PC-9 (cell line): Measurements from ENCODE around the gene AFG1L. TPM values are rescaled to one million over a fixed set of nuclear protein-coding genes. Genes with fewer than 3 reads are reported as not detected.

Experiments used
- BruUV-seq: library from RNA; stranded (reverse); fragments of 400-500 nt; replicated peaks from 2 replicates; lab custom pipeline; 2021; lab: Mats Ljungman, UMichigan
- CTCF ChIA-PET: fragments of 300-600 bp; sonication (Branson Sonifier 250); formaldehyde crosslinking; loops from one replicate; lab custom pipeline; 2022; ENCODE audit warnings: antibody characterized with exemption; lab: Charles Lee
- POLR2A ChIA-PET: fragments of 300-600 bp; sonication (Branson Sonifier 250); formaldehyde crosslinking; loops from one replicate; lab custom pipeline; 2022; ENCODE audit warnings: antibody characterized with exemption; ENCODE audit not compliant: unreplicated experiment; lab: Charles Lee
- DNase-seq, 2 experiments: peaks; one replicate each; pipeline versions ENCODE4 v3.0.0 to v3.0.0-alpha.2; 2015 to 2022; ENCODE audit warnings: mixed read lengths in 1 of 2
- H2AFZ ChIP-seq: fragments of 200-600 bp; sonication (generic); 2 replicates; pipeline ENCODE4 v1.8.1; 2017; ENCODE audit warnings: antibody characterized with exemption
- H3F3A ChIP-seq: fragments of 200-600 bp; sonication (generic); 2 replicates; pipeline ENCODE4 v1.8.1; 2017; ENCODE audit warnings: antibody characterized with exemption, mild to moderate bottlenecking, low read depth; ENCODE audit not compliant: insufficient read depth
- H3K27ac ChIP-seq: fragments of 200-600 bp; sonication (generic); 2 replicates; pipeline ENCODE4 v1.6.1; 2016; ENCODE audit warnings: mixed run types
- H3K27me3 ChIP-seq: fragments of 200-600 bp; sonication (generic); 2 replicates; pipeline ENCODE4 v1.6.1; 2016; ENCODE audit warnings: low read depth, mixed run types; ENCODE audit not compliant: insufficient read depth
- H3K36me3 ChIP-seq: fragments of 200-600 bp; sonication (generic); 2 replicates; pipeline ENCODE4 v1.6.1; 2016; ENCODE audit warnings: low read depth, mixed run types
- H3K4me1 ChIP-seq: fragments of 200-600 bp; sonication (generic); replicated peaks from 2 replicates; pipeline ENCODE4 v1.6.1; 2016; ENCODE audit warnings: mixed run types; ENCODE audit not compliant: insufficient read depth
- H3K4me2 ChIP-seq: fragments of 200-600 bp; sonication (generic); 2 replicates; pipeline ENCODE4 v1.6.1; 2017; ENCODE audit warnings: mixed run types
- H3K4me3 ChIP-seq: fragments of 200-600 bp; sonication (generic); 2 replicates; pipeline ENCODE4 v1.6.1; 2016; ENCODE audit warnings: mixed run types
- H3K79me2 ChIP-seq: fragments of 200-600 bp; sonication (generic); 2 replicates; pipeline ENCODE4 v1.6.1; 2017; ENCODE audit warnings: low read depth, mixed run types
- H3K9me2 ChIP-seq: fragments of 200-600 bp; sonication (generic); 2 replicates; pipeline ENCODE4 v1.8.1; 2017; ENCODE audit warnings: mild to moderate bottlenecking; ENCODE audit not compliant: insufficient read depth
- H3K9me3 ChIP-seq: fragments of 200-600 bp; sonication (generic); 2 replicates; pipeline ENCODE4 v1.8.1; 2016; ENCODE audit warnings: low read depth; ENCODE audit not compliant: insufficient read depth
- H4K20me1 ChIP-seq: fragments of 200-600 bp; sonication (generic); 2 replicates; pipeline ENCODE4 v1.8.1; 2017; ENCODE audit not compliant: insufficient read depth
- EZH2 ChIP-seq: fragments of 200-600 bp; sonication (generic); IDR thresholded peaks from 2 replicates; pipeline ENCODE4 v1.8.0; 2017; ENCODE audit warnings: antibody characterized with exemption, low read depth
- intact Hi-C: fragments of 100-400 bp; cut with micrococcal nuclease; formaldehyde crosslinking; loops from one replicate; pipeline ENCODE4 v1.10.0; 2022; ENCODE audit not compliant: unreplicated experiment
- total RNA-seq: library from RNA; stranded (reverse); gene quantifications from 2 replicates; pipeline ENCODE4 v1.2.3, GENCODE V29; 2021
- TF ChIP-seq, protein P1 (sequence below): fragments of 200-600 bp; sonication (generic); conservative IDR thresholded peaks from 2 replicates; pipeline ENCODE4 v1.6.1; 2017; ENCODE audit warnings: mixed run types, antibody characterized with exemption, mild to moderate bottlenecking, moderate library complexity

The AFG1L gene
- total RNA-seq, 1 experiment from 2014 or later: 8.9 TPM

DNA sequence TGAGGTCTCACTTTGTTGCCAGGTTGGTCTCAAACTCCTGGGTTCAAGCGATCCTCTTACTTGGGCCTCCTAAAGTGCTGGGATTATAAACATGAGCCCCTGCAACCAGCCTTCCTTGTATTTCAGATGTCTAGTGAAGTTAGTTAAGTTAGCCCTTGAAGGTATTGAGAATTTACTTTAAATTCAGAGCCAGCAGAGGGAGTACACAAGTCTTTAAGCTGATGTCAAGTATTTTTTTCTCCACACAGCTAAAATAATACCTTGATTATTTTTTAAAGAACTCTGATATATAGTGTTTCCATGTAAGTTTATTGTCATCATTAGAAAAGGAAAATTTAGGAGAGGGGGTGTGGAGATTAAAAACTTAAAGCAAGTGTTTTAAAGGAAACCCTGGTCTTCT is 275.7 kb downstream of the AFG1L start:
- H4K20me1 ChIP-seq: peaks cover 94% of the 10 kb centered on the region
- no peak overlapping the region for H2AFZ ChIP-seq
- peaks cover 21% of the 10 kb centered on the region for H3K4me1 ChIP-seq
- POLR2A ChIA-PET: interaction anchor here (0.6 kb wide), 1 partner anchor 11 kb away, joined by 4 read pairs; no protein-coding TSS in a partner anchor
- CTCF ChIA-PET: no interaction called here
- H3K4me3 ChIP-seq: no peak overlapping the region
- no peaks in the 10 kb centered on the region for H3K27me3 ChIP-seq
- no peaks in the 10 kb centered on the region for H3K9me2 ChIP-seq
- no peak overlapping the region for H3K4me2 ChIP-seq
- TF ChIP-seq, protein P1, sequence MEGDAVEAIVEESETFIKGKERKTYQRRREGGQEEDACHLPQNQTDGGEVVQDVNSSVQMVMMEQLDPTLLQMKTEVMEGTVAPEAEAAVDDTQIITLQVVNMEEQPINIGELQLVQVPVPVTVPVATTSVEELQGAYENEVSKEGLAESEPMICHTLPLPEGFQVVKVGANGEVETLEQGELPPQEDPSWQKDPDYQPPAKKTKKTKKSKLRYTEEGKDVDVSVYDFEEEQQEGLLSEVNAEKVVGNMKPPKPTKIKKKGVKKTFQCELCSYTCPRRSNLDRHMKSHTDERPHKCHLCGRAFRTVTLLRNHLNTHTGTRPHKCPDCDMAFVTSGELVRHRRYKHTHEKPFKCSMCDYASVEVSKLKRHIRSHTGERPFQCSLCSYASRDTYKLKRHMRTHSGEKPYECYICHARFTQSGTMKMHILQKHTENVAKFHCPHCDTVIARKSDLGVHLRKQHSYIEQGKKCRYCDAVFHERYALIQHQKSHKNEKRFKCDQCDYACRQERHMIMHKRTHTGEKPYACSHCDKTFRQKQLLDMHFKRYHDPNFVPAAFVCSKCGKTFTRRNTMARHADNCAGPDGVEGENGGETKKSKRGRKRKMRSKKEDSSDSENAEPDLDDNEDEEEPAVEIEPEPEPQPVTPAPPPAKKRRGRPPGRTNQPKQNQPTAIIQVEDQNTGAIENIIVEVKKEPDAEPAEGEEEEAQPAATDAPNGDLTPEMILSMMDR: 0 out of 2 replicates have a peak, but pooled peaks have one; percentile 26
- TF ChIP-seq EZH2: no peak
- DNase-seq: peak in 1 of 2 experiments; percentile 38
- H3K27ac ChIP-seq: no peak overlapping the region
- no peaks in the 10 kb centered on the region for H3K9me3 ChIP-seq
- intact Hi-C loops: no loop called here
- BruUV-seq: no TSS peak
- peaks cover 100% of the 10 kb centered on the region for H3K79me2 ChIP-seq
- peaks cover 38% of the 10 kb centered on the region for H3F3A ChIP-seq
- H3K36me3 ChIP-seq: peaks cover 61% of the 10 kb centered on the region

GRCh38 chr6:108574457-108575141 is 279.7 kb downstream of the AFG1L start:
- TF ChIP-seq, protein P1: no peak
- TF ChIP-seq EZH2: no peak
- Histone ChIP-seq H4K20me1 (peaks cover 86% of the 10 kb centered on the region), H3K27ac (0 out of 2 replicates have a peak overlapping the region, but pooled peaks have one; percentile 1), H3K9me3 (no peaks in the 10 kb centered on the region), H3K4me1 (peaks cover 20% of the 10 kb centered on the region), H3F3A (peaks cover 63% of the 10 kb centered on the region), H3K9me2 (no peaks in the 10 kb centered on the region), H3K79me2 (peaks cover 100% of the 10 kb centered on the region), H2AFZ (no peak overlapping the region), H3K27me3 (no peaks in the 10 kb centered on the region), H3K4me3 (no peak overlapping the region), H3K36me3 (peaks cover 53% of the 10 kb centered on the region), H3K4me2 (no peak overlapping the region)
- ChIA-PET CTCF (no interaction called here), POLR2A (no interaction called here)
- intact Hi-C loops: no loop called here
- BruUV-seq: no TSS peak
- no peak for DNase-seq

Other genes starting within 250 kb of the AFG1L start
- 13.7 and 16.0 TPM in 2 replicates for gene OSTM1, start 220.3 kb upstream of the AFG1L start, total RNA-seq
- gene NR2E1, start 129.0 kb upstream of the AFG1L start, total RNA-seq: not detected in 2 replicates
- gene SNX3, start 34.0 kb upstream of the AFG1L start, total RNA-seq: 71.8 and 102 TPM in 2 replicates